HepG2 (cell line): Measurements from ENCODE around the gene PPP1CC. TPM values are rescaled to one million over a fixed set of nuclear protein-coding genes. Genes with fewer than 3 reads are reported as not detected.

Source experiments
- ARNTL ChIP-seq: sonication (generic); formaldehyde crosslinking; IDR thresholded peaks from 2 replicates; pipeline ENCODE4 v1.4.0; 2020; ENCODE audit warnings: mild to moderate bottlenecking, missing genetic modification reagents
- GPN1 ChIP-seq: sonication (generic); formaldehyde crosslinking; IDR thresholded peaks from 2 replicates; pipeline ENCODE4 v1.5.1; 2020; ENCODE audit warnings: missing genetic modification reagents, borderline replicate concordance
- NFRKB ChIP-seq: fragments of 450-650 bp; IDR thresholded peaks from 2 replicates; pipeline ENCODE4 v1.6.1; 2017
- SMARCE1 ChIP-seq: fragments of 450-650 bp; IDR thresholded peaks from 2 replicates; pipeline ENCODE4 v1.6.1; 2017; ENCODE audit warnings: borderline replicate concordance
- TBP ChIP-seq: sonication (generic); formaldehyde crosslinking; IDR thresholded peaks from 2 replicates; pipeline ENCODE4 v1.5.0; 2020; ENCODE audit warnings: missing genetic modification reagents
- TCF7L2 ChIP-seq: IDR thresholded peaks from 2 replicates; pipeline ENCODE4 v1.6.1; 2011; ENCODE audit warnings: mild to moderate bottlenecking, low read depth, low read length, moderate library complexity
- TGIF2 ChIP-seq: IDR thresholded peaks from 2 replicates; pipeline ENCODE4 v1.6.1; 2016; ENCODE audit warnings: control low read depth, missing compliant biosample characterization
- ZNF567 ChIP-seq: sonication (generic); formaldehyde crosslinking; IDR thresholded peaks from 2 replicates; pipeline ENCODE4 v1.8.1; 2023; ENCODE audit warnings: mild to moderate bottlenecking, missing genetic modification reagents, borderline replicate concordance
- polyA plus RNA-seq, 8 experiments: library from polyadenylated mRNA; depleted of rRNA in 3 of 8; stranded (reverse) in 7 of 8; unstranded in 1 of 8; fragments of >200 nt; fragmentation: Illumina TruSeq in 4 of 8; extraction: Trizol in 4 of 8; gene quantifications; 2 replicates each; pipeline versions ENCODE4 v1.2.1 to v1.2.3, GENCODE V29; 2011 to 2016; ENCODE audit warnings: low read depth in 4 of 8, missing spikeins in 1 of 8, mixed read lengths in 1 of 8; ENCODE audit not compliant: insufficient read depth in 1 of 8
- total RNA-seq, 5 experiments: library from RNA; depleted of rRNA; stranded (reverse); fragments of >200 nt; fragmentation: Illumina TruSeq; extraction: Trizol; gene quantifications; 2 replicates each; pipeline ENCODE4 v1.2.3, GENCODE V29; 2016; ENCODE audit warnings: low read depth in 1 of 5
- TF ChIP-seq, protein P1 (sequence below): sonication (generic); formaldehyde crosslinking; IDR thresholded peaks from one replicate; pipeline ENCODE4 v1.5.1; 2020; ENCODE audit warnings: mild to moderate bottlenecking, missing genetic modification reagents; ENCODE audit errors: not compliant biosample characterization
- TF ChIP-seq, protein P2 (sequence below), 2 experiments: IDR thresholded peaks; 2 replicates each; pipeline ENCODE4 v1.6.1; 2011 to 2012; ENCODE audit warnings: low read length in 2 of 2, borderline replicate concordance in 1 of 2, low read depth in 1 of 2, mild to moderate bottlenecking in 1 of 2, moderate library complexity in 1 of 2
- TF ChIP-seq, protein P3 (sequence below): sonication (generic); formaldehyde crosslinking; IDR thresholded peaks from 2 replicates; pipeline ENCODE4 v1.9.0; 2021; ENCODE audit warnings: missing genetic modification reagents, borderline replicate concordance

PPP1CC gene
- total and polyA plus RNA-seq, 2 of the 13 experiments (the other 11 are each of a cell fraction or from before 2014, with no cell fraction given), result 178 to 187 TPM

DNA sequence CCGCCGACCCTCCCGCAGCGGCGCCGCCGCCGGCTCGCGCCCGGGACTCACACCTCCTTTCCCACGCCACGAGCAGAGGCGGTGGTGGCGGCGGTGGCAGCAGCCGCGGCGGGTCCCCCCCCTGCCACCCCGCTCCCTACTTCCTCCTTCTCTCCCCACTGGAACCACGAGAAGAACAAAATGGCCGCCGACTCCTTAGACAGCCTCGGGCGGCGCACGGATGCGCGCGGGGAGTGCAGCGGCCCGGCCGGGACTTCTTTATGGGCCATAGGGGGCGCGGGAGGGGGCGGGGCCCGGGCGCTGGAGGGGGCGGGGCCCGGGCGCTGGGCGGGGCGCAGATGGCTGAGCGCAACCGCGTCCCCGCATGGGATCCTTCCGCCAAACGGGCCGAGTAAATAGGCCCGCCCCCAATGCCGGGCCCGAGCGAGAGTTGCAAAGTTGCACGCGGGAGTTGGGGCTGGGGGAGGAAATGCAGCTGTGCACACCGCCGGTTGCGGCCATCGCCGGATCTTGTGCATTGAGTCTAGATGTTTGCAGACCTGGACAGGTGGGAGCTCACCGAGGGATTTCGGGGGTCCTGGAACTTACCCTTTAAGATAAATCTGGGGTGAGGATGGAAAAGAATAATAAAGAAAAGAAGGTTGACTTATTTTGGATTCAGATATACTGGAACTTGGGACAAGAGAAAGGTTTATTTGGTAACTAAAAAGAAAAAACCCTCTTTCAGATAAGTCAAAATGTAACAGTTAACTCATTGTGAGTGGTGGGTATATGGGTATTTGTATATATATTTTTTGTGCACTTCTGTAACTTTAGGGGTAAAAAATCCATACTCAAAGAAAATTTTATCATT is at the start of gene PPP1CC (continued):
- TF ChIP-seq, protein P1, sequence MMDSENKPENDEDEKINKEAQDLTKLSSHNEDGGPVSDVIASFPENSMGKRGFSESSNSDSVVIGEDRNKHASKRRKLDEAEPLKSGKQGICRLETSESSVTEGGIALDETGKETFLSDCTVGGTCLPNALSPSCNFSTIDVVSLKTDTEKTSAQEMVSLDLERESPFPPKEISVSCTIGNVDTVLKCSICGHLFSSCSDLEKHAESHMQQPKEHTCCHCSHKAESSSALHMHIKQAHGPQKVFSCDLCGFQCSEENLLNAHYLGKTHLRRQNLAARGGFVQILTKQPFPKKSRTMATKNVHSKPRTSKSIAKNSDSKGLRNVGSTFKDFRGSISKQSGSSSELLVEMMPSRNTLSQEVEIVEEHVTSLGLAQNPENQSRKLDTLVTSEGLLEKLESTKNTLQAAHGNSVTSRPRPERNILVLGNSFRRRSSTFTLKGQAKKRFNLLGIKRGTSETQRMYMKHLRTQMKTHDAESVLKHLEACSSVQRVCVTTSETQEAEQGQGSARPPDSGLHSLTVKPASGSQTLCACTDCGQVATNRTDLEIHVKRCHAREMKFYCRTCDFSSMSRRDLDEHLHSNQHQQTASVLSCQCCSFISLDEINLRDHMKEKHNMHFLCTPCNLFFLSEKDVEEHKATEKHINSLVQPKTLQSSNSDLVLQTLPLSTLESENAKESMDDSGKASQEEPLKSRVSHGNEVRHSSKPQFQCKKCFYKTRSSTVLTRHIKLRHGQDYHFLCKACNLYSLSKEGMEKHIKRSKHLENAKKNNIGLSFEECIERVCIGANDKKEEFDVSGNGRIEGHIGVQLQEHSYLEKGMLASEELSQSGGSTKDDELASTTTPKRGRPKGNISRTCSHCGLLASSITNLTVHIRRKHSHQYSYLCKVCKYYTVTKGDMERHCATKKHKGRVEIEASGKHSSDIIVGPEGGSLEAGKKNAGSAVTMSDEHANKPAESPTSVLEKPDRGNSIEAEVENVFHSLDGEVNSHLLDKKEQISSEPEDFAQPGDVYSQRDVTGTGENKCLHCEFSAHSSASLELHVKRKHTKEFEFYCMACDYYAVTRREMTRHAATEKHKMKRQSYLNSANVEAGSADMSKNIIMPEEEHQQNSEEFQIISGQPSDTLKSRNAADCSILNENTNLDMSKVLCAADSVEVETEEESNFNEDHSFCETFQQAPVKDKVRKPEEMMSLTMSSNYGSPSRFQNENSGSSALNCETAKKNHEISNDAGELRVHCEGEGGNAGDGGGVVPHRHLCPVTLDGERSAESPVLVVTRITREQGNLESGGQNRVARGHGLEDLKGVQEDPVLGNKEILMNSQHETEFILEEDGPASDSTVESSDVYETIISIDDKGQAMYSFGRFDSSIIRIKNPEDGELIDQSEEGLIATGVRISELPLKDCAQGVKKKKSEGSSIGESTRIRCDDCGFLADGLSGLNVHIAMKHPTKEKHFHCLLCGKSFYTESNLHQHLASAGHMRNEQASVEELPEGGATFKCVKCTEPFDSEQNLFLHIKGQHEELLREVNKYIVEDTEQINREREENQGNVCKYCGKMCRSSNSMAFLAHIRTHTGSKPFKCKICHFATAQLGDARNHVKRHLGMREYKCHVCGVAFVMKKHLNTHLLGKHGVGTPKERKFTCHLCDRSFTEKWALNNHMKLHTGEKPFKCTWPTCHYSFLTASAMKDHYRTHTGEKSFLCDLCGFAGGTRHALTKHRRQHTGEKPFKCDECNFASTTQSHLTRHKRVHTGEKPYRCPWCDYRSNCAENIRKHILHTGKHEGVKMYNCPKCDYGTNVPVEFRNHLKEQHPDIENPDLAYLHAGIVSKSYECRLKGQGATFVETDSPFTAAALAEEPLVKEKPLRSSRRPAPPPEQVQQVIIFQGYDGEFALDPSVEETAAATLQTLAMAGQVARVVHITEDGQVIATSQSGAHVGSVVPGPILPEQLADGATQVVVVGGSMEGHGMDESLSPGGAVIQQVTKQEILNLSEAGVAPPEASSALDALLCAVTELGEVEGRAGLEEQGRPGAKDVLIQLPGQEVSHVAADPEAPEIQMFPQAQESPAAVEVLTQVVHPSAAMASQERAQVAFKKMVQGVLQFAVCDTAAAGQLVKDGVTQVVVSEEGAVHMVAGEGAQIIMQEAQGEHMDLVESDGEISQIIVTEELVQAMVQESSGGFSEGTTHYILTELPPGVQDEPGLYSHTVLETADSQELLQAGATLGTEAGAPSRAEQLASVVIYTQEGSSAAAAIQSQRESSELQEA (CRISPR knock-in tag), result peak; percentile 22
- TF ChIP-seq TCF7L2 (no peak), ARNTL (CRISPR knock-in tag) (no peak), ZNF567 (CRISPR knock-in tag) (no peak), TGIF2 (CRISPR knock-in tag) (peak; percentile 43; the same call in 1 of the 2 replicates), TBP (CRISPR knock-in tag) (no peak), SMARCE1 (no peak), GPN1 (no peak), NFRKB (peak; percentile 60; the same call in 1 of the 2 replicates)
- TF ChIP-seq, protein P2, sequence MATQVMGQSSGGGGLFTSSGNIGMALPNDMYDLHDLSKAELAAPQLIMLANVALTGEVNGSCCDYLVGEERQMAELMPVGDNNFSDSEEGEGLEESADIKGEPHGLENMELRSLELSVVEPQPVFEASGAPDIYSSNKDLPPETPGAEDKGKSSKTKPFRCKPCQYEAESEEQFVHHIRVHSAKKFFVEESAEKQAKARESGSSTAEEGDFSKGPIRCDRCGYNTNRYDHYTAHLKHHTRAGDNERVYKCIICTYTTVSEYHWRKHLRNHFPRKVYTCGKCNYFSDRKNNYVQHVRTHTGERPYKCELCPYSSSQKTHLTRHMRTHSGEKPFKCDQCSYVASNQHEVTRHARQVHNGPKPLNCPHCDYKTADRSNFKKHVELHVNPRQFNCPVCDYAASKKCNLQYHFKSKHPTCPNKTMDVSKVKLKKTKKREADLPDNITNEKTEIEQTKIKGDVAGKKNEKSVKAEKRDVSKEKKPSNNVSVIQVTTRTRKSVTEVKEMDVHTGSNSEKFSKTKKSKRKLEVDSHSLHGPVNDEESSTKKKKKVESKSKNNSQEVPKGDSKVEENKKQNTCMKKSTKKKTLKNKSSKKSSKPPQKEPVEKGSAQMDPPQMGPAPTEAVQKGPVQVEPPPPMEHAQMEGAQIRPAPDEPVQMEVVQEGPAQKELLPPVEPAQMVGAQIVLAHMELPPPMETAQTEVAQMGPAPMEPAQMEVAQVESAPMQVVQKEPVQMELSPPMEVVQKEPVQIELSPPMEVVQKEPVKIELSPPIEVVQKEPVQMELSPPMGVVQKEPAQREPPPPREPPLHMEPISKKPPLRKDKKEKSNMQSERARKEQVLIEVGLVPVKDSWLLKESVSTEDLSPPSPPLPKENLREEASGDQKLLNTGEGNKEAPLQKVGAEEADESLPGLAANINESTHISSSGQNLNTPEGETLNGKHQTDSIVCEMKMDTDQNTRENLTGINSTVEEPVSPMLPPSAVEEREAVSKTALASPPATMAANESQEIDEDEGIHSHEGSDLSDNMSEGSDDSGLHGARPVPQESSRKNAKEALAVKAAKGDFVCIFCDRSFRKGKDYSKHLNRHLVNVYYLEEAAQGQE (IDR thresholded peaks at IDR 0.05; ENCODE audit: borderline replicate concordance in 1 of 2, low read depth in 1 of 2, low read length in 2 of 2), result peak in 1 of 2 experiments; percentile 39; a peak in 1 of 4 replicates
- TF ChIP-seq, protein P3, sequence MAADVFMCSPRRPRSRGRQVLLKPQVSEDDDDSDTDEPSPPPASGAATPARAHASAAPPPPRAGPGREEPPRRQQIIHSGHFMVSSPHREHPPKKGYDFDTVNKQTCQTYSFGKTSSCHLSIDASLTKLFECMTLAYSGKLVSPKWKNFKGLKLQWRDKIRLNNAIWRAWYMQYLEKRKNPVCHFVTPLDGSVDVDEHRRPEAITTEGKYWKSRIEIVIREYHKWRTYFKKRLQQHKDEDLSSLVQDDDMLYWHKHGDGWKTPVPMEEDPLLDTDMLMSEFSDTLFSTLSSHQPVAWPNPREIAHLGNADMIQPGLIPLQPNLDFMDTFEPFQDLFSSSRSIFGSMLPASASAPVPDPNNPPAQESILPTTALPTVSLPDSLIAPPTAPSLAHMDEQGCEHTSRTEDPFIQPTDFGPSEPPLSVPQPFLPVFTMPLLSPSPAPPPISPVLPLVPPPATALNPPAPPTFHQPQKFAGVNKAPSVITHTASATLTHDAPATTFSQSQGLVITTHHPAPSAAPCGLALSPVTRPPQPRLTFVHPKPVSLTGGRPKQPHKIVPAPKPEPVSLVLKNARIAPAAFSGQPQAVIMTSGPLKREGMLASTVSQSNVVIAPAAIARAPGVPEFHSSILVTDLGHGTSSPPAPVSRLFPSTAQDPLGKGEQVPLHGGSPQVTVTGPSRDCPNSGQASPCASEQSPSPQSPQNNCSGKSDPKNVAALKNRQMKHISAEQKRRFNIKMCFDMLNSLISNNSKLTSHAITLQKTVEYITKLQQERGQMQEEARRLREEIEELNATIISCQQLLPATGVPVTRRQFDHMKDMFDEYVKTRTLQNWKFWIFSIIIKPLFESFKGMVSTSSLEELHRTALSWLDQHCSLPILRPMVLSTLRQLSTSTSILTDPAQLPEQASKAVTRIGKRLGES, result no peak
